GM21576 (cell line): Measurements from ENCODE around the gene PLBD1.

Experiments used
- ATAC-seq: cut with Tn5 transposase; IDR thresholded peaks from one replicate; pipeline ENCODE4 v1.9.1; 2021; ENCODE audit warnings: mild to moderate bottlenecking, moderate library complexity; ENCODE audit not compliant: unreplicated experiment

The PLBD1 gene

DNA sequence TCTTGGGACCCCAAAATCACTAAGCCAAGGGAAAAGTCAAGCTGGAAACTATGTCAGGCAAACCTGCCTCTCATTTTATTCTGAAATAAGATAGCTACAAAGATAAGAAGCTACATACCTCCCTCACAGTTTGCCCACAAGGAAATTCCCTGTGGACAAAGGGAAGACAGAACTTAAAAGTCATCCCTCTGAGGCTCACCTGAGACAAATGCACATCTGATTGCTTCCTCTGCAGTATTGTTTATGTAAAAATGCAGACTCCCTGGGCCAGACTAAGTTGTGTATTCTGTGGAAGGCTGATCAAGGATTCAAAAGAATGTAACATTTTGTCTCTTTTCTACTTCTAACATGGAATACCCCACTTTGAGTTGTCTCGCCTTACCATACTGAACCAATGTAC, 2.5 kb upstream of the PLBD1 start:
- ATAC-seq, result no peak

DNA sequence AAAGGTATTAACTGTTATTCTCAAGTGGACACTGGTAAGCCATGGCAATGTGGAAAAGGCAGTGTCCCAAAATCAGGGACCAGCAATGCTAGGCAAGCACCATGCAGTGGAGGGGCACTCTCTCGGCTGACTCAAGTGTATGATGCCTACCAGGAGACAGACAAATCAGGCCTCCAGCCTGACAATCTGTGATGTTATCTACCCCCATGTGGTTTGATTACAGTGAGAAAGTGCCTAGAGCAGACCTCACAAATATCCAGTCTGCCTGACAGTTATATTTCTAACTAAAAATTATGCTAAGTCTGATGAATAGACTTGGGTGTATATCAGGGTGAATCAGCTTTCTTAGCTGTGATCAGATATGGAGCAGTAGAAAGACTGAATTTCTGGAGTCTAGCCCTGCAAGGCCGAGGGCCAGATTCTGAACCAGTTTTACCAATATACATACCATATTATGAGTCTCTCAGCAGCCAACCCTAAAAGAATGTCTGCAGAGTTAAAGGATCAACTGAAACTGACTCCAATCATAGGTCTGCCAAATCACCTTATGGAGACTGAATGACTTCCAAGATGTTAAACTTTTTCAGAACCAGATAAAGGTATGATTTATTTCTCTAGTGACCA, 3.2 kb downstream of the PLBD1 start:
- ATAC-seq, result no peak

DNA sequence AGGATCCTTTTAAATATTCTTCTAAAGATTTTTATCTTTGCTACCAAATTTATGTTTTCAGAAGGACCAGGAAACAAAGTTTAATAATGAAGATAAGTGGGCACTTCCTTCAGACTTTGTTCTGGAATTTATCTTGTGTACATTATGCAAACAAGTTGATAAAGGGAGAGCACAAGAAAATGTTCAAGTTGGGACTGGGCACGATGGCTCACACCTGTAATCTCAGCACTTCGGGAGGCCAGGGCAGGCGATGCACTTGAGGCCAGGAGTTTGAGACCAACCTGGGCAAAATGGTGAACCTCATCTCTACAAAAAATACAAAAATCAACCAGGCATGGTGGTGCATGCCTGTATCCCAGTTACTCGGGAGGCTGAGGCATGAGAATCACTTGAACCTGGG, 4.6 kb downstream of the PLBD1 start:
- no peak for ATAC-seq

GRCh38 chr12:14562279-14562678, 5.4 kb downstream of the PLBD1 start:
- no peak for ATAC-seq

GRCh38 chr12:14561677-14562238, 5.9 kb downstream of the PLBD1 start:
- no peak for ATAC-seq

- no peak for ATAC-seq
These were observed 6.6 kb downstream of the PLBD1 start for GRCh38 chr12:14560904-14561574.

DNA sequence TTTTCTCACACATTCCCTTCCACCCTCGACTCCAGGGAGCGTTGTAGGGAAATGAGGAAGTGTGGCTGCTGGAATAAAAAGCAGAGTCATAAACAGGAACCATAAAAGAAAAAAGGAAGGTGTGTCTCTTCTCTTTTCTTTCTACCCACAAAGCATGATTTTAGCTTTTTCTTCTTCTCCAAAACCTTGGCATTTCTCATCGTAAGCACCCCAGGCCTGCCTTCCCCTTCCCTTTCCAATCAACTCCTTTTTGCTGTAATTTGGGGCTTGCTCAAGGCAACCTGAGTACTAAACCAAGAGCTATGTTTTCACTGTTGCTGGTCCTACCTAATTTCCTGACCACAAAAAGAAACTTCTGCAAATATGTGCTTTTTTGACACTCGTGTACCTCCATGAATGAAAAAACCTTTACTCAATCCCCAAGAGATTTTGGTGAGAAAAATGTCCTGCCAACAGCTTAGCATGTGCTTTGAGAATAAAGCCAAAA, 9.2 kb downstream of the PLBD1 start:
- no peak for ATAC-seq

DNA sequence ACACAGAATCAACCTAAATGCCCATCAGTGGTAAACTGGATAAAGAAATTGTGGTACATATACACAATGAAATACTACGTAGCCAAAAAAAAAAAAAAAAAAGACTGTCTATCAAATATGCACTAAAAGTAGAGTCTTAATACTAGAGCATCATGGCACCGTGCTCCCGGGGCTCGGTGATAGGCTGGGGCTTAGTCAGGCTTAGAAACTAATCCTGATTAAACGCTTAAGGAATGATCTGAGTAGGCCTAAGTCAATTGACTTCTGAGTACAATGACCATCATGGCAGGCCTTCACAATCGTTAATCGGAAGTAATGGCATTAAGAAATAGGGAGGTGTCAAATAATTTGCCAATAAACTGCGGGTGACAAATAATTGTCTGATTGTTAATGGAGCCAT, 9.7 kb downstream of the PLBD1 start:
- ATAC-seq, result no peak

- no peak for ATAC-seq
These were observed 13.2 kb downstream of the PLBD1 start for GRCh38 chr12:14554281-14555007.

GRCh38 chr12:14548609-14549008, 19.1 kb downstream of the PLBD1 start:
- ATAC-seq, result no peak

- no peak for ATAC-seq
These were observed 20.1 kb downstream of the PLBD1 start for GRCh38 chr12:14547571-14547970.

DNA sequence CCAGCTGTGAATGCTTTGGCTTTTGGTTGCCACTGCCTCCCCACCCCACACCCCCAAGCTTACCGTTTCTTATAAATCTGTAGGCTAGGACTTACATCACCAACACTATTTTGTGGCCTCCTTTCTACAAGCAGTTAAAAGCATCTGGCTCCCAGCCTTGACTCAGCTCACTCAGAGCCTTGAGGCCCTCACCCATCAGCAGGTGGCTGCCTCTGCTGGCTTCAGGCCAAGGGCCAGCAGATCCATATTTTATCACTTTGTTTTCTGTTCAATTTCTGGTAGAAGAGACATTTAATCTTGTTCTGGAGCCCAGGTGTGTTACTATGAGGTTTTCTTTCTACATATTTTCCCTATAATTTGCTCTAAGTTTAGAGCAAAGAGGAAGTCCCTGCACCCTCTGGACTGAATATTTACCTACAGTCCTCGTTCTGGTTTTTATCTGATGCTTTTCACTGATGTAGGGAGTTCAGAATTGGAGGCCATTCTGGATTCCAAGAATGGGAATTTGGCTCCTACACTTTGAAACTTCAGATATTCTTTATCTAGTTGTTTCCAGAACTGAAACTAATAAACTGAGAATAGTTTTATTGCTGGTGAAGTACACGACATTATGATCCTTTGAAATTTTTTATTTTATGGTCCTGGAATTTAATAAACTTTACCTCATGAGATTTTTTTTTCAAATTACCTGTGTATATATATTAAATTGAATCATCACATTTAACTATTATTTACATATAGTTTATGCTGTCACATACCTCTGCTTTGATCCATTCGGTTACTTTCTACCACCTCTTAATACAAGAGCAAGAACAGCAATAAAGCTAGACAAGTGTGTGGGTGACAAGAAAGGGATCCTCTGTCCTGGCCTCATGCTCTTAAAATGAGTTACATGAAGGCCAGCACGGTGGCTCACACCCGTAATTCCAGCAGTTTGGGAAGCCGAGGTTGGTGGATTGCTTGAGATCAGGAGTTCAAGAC, 22.2 kb downstream of the PLBD1 start:
- no peak for ATAC-seq

DNA sequence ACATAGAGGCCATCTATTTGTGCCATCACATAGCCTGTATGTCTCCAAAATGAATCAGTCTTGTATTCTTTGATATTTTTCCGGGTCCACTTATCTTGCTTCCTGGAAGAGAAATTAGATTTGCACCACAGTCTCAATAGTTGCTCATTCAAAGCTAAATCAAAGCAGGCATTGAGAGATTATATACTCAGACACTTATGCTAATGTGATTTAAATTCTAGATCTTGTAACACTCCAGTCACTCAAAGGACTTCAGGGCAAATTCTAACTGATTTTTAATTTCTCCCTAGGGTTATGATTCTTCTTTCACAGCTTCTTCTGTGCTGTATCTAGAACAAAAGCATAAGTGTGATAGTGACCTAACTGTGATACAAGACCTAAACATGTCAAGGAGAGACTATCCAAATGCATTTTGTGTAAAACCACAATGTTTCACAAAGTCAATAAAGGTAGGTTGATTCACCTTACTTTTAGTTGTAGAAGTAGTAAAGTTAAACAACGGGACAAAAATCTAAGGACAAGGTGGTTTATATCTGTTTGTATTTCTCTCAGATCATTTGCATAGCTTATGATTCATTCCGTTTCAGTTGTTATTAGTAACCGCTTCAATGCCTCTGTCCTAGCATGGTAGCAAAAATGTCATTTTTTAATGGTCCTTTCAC, 26.8 kb downstream of the PLBD1 start:
- ATAC-seq, result no peak

DNA sequence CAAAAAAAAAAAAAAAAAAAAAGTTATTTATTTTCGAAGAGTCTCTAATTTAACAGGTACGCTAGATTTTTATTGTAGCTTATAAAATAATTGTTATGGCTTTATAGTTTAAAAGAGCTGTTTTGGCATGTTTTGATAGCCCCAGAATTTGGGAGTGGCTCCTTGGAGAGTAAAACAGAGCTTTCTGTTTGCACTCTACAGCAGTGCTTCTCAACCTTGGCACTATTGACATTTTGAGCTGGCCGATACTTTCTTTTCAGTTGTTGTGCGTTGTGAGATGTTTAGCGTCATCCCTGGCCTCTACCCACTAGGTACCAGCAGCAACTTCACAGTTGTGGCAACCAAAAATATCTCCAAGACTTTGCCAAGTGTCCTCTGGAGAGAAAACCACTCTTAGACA, 30.6 kb downstream of the PLBD1 start:
- ATAC-seq, result no peak

DNA sequence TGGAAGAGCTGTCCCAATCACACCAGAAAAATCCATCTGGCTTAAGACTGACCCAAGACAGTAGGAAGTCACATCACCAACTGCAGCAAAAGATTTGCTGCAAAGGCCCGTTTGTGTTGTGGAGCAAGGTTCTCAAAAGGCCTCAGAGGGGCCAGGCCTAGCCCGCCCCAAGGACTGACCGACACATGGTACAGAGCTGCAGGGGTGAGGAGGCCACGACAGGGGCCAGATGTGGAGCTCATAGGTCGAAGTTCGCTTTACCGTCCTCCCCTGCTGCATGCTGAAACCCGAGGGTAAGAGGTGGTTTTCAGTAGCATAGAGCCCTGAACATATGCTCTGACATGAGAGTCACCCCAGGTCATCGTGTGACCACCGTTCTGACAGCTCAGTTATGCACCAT, 35.5 kb downstream of the PLBD1 start:
- ATAC-seq, result no peak

- no peak for ATAC-seq
These were observed 41.7 kb downstream of the PLBD1 start for GRCh38 chr12:14525964-14526363.

- no peak for ATAC-seq
These were observed 45.9 kb downstream of the PLBD1 start for GRCh38 chr12:14521822-14522221.

GRCh38 chr12:14514946-14515345, 52.7 kb downstream of the PLBD1 start:
- no peak for ATAC-seq

DNA sequence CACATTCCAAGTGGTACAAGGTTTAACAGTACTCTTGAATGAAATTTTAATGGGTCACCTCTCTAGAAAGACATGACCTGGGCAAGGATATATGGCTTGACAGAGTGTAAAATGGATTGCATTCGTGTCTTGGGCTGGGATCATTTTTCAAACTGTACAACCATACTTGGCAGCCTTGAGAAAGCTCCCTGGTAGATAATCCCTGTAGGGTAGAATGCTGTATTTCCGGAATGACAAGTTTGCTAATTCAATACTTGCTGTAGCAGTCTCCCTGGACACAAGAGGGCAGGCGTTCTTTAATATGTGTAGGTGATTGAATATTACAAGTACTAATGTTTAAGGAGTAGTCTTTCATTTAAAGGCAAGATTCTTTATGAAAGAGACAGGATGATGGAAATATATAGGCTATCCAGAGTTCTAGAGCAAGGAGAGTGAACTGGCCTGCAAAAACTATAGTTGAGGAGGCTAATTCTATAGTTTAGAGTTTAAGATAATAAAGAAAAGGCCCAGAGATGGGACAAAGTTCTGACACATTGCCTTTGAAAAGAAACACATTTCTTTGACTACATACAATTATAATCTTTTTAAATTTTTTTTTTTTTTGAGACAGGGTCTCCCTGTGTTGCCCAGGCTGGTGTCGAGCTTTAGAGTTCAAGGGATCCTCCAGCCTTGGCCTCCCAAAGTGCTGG, 53.4 kb downstream of the PLBD1 start:
- no peak for ATAC-seq
